WTC11 (cell line): ENCODE measurements around the gene ZNF48.

Experiments used
- MAX ChIP-seq: sonication (generic); formaldehyde crosslinking; IDR thresholded peaks from 2 replicates; pipeline ENCODE4 v1.8.0; 2022; ENCODE audit warnings: mild to moderate bottlenecking, missing genetic modification reagents
- NR3C1 ChIP-seq: sonication (generic); formaldehyde crosslinking; conservative IDR thresholded peaks from 2 replicates; pipeline ENCODE4 v1.8.1; 2023; ENCODE audit warnings: low read depth, mild to moderate bottlenecking, missing genetic modification reagents
- PRDM15 ChIP-seq: sonication (generic); formaldehyde crosslinking; IDR thresholded peaks from 2 replicates; pipeline ENCODE4 v1.8.0; 2022; ENCODE audit warnings: missing genetic modification reagents
- PREB ChIP-seq: sonication (generic); formaldehyde crosslinking; IDR thresholded peaks from 2 replicates; pipeline ENCODE4 v1.8.1; 2022; ENCODE audit warnings: mild to moderate bottlenecking, missing genetic modification reagents, moderate library complexity, borderline replicate concordance
- USF2 ChIP-seq: sonication (generic); formaldehyde crosslinking; IDR thresholded peaks from 2 replicates; pipeline ENCODE4 v1.8.1; 2023; ENCODE audit warnings: mild to moderate bottlenecking, missing genetic modification reagents, moderate library complexity
- TF ChIP-seq, protein P1 (sequence below): fragments of 200-600 bp; IDR thresholded peaks from 2 replicates; pipeline ENCODE4 v1.8.0; 2022; ENCODE audit warnings: antibody characterized with exemption
- TF ChIP-seq, protein P2 (sequence below): sonication (generic); formaldehyde crosslinking; IDR thresholded peaks from 2 replicates; pipeline ENCODE4 v1.8.1; 2022; ENCODE audit warnings: low read depth, missing genetic modification reagents, borderline replicate concordance

GRCh38 chr16:30366511-30366910 is 28.7 kb upstream of the ZNF48 start:
- TF ChIP-seq PRDM15 (no peak), PREB (CRISPR knock-in tag) (no peak), MAX (CRISPR knock-in tag) (no peak), NR3C1 (CRISPR knock-in tag) (no peak), USF2 (CRISPR knock-in tag) (no peak)
- TF ChIP-seq, protein P1, sequence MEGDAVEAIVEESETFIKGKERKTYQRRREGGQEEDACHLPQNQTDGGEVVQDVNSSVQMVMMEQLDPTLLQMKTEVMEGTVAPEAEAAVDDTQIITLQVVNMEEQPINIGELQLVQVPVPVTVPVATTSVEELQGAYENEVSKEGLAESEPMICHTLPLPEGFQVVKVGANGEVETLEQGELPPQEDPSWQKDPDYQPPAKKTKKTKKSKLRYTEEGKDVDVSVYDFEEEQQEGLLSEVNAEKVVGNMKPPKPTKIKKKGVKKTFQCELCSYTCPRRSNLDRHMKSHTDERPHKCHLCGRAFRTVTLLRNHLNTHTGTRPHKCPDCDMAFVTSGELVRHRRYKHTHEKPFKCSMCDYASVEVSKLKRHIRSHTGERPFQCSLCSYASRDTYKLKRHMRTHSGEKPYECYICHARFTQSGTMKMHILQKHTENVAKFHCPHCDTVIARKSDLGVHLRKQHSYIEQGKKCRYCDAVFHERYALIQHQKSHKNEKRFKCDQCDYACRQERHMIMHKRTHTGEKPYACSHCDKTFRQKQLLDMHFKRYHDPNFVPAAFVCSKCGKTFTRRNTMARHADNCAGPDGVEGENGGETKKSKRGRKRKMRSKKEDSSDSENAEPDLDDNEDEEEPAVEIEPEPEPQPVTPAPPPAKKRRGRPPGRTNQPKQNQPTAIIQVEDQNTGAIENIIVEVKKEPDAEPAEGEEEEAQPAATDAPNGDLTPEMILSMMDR: no peak
- TF ChIP-seq, protein P2, sequence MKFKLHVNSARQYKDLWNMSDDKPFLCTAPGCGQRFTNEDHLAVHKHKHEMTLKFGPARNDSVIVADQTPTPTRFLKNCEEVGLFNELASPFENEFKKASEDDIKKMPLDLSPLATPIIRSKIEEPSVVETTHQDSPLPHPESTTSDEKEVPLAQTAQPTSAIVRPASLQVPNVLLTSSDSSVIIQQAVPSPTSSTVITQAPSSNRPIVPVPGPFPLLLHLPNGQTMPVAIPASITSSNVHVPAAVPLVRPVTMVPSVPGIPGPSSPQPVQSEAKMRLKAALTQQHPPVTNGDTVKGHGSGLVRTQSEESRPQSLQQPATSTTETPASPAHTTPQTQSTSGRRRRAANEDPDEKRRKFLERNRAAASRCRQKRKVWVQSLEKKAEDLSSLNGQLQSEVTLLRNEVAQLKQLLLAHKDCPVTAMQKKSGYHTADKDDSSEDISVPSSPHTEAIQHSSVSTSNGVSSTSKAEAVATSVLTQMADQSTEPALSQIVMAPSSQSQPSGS (CRISPR knock-in tag): no peak
